WTC11 (cell line): ENCODE data around the gene FHIT. TPM values are rescaled to one million over a fixed set of nuclear protein-coding genes. Genes with fewer than 3 reads are reported as not detected.

Source experiments
- ATAC-seq: fragments of 200-7000 bp; cut with Tn5 transposase; 2 replicates; pipeline ENCODE4 v1.10.0; 2021; ENCODE audit warnings: mild to moderate bottlenecking, moderate library complexity
- CTCF ChIA-PET: fragments of 300-600 bp; sonication (Branson Sonifier 250); formaldehyde crosslinking; loops from one replicate; lab custom pipeline; 2021; ENCODE audit warnings: antibody characterized with exemption; lab: Charles Lee
- POLR2A ChIA-PET: fragments of 350-600 bp; sonication (Branson Sonifier 250); formaldehyde crosslinking; loops from one replicate; lab custom pipeline; 2021; ENCODE audit warnings: antibody characterized with exemption; lab: Charles Lee
- DNase-seq: peaks from one replicate; pipeline ENCODE4 v3.0.0; 2021; ENCODE audit warnings: low spot score
- H3K27ac Mint-ChIP-seq: 2 replicates; pipeline ENCODE4 v1.8.0; 2021; ENCODE audit warnings: mixed read lengths
- H3K27me3 Mint-ChIP-seq: 2 replicates; pipeline ENCODE4 v1.8.0; 2021; ENCODE audit warnings: low read depth, mild to moderate bottlenecking, moderate library complexity, mixed read lengths
- H3K36me3 Mint-ChIP-seq: 2 replicates; pipeline ENCODE4 v1.8.0; 2021; ENCODE audit warnings: mixed read lengths
- H3K4me1 Mint-ChIP-seq: 2 replicates; pipeline ENCODE4 v1.8.0; 2022; ENCODE audit warnings: mixed read lengths
- H3K4me3 Mint-ChIP-seq: 2 replicates; pipeline ENCODE4 v1.8.0; 2021; ENCODE audit warnings: mild to moderate bottlenecking, moderate library complexity, mixed read lengths
- H3K9me3 Mint-ChIP-seq: 2 replicates; pipeline ENCODE4 v1.8.0; 2021; ENCODE audit warnings: mixed read lengths
- GRHL2 ChIP-seq: fragments of 250-450 bp; sonication (Bioruptor Pico); IDR thresholded peaks from 2 replicates; pipeline ENCODE4 v1.8.0; 2022; ENCODE audit warnings: mild to moderate bottlenecking, moderate library complexity; ENCODE audit not compliant: insufficient replicate concordance, severe bottlenecking
- JAZF1 ChIP-seq: fragments of 250-450 bp; sonication (Bioruptor Pico); IDR thresholded peaks from 2 replicates; pipeline ENCODE4 v1.9.0; 2021; ENCODE audit warnings: moderate library complexity, mild to moderate bottlenecking, inconsistent platforms
- MXD4 ChIP-seq: fragments of 250-450 bp; sonication (Bioruptor Pico); IDR thresholded peaks from 2 replicates; pipeline ENCODE4 v1.8.0; 2021; ENCODE audit warnings: mild to moderate bottlenecking, moderate library complexity, borderline replicate concordance
- NFE2L1 ChIP-seq: sonication (generic); formaldehyde crosslinking; IDR thresholded peaks from 2 replicates; pipeline ENCODE4 v1.8.1; 2023; ENCODE audit warnings: missing genetic modification reagents
- NR2C2 ChIP-seq: sonication (generic); formaldehyde crosslinking; IDR thresholded peaks from 2 replicates; pipeline ENCODE4 v1.8.0; 2022; ENCODE audit warnings: mild to moderate bottlenecking, missing genetic modification reagents
- NR3C1 ChIP-seq: sonication (generic); formaldehyde crosslinking; conservative IDR thresholded peaks from 2 replicates; pipeline ENCODE4 v1.8.1; 2023; ENCODE audit warnings: low read depth, mild to moderate bottlenecking, missing genetic modification reagents
- OVOL2 ChIP-seq: fragments of 250-450 bp; sonication (Bioruptor Pico); IDR thresholded peaks from 2 replicates; pipeline ENCODE4 v1.9.0; 2021; ENCODE audit warnings: mild to moderate bottlenecking, borderline replicate concordance
- PRRX2 ChIP-seq: fragments of 250-450 bp; sonication (Bioruptor Pico); IDR thresholded peaks from 2 replicates; pipeline ENCODE4 v1.8.0; 2021; ENCODE audit warnings: mild to moderate bottlenecking
- SMAD3 ChIP-seq: sonication (generic); formaldehyde crosslinking; IDR thresholded peaks from 2 replicates; pipeline ENCODE4 v1.8.0; 2022; ENCODE audit warnings: missing genetic modification reagents, mild to moderate bottlenecking, borderline replicate concordance
- SMAD4 ChIP-seq: sonication (generic); formaldehyde crosslinking; IDR thresholded peaks from 2 replicates; pipeline ENCODE4 v1.8.0; 2022; ENCODE audit warnings: mild to moderate bottlenecking, missing genetic modification reagents
- SP1 ChIP-seq: sonication (generic); formaldehyde crosslinking; conservative IDR thresholded peaks from 2 replicates; pipeline ENCODE4 v1.8.1; 2022; ENCODE audit warnings: missing genetic modification reagents
- ZNF219 ChIP-seq: sonication (generic); formaldehyde crosslinking; IDR thresholded peaks from 2 replicates; pipeline ENCODE4 v1.8.0; 2023; ENCODE audit warnings: missing genetic modification reagents, mild to moderate bottlenecking, borderline replicate concordance
- ZNF317 ChIP-seq: sonication (generic); formaldehyde crosslinking; IDR thresholded peaks from 2 replicates; pipeline ENCODE4 v1.8.1; 2023; ENCODE audit warnings: low read depth, mild to moderate bottlenecking, moderate library complexity, missing genetic modification reagents, borderline replicate concordance
- ZNF396 ChIP-seq: fragments of 250-450 bp; sonication (Bioruptor Pico); IDR thresholded peaks from 2 replicates; pipeline ENCODE4 v1.8.0; 2021; ENCODE audit warnings: mild to moderate bottlenecking, moderate library complexity, borderline replicate concordance
- ZNF671 ChIP-seq: fragments of 250-450 bp; sonication (Bioruptor Pico); IDR thresholded peaks from 2 replicates; pipeline ENCODE4 v1.8.0; 2021; ENCODE audit warnings: mild to moderate bottlenecking
- total RNA-seq: library from RNA; stranded (reverse); gene quantifications from 3 replicates; pipeline ENCODE4 v1.2.3, GENCODE V29; 2021
- TF ChIP-seq, protein P1 (sequence below): sonication (generic); formaldehyde crosslinking; IDR thresholded peaks from 2 replicates; pipeline ENCODE4 v1.8.1; 2022; ENCODE audit warnings: missing genetic modification reagents, borderline replicate concordance
- TF ChIP-seq, protein P2 (sequence below): sonication (generic); formaldehyde crosslinking; IDR thresholded peaks from 2 replicates; pipeline ENCODE4 v1.8.0; 2023; ENCODE audit warnings: missing genetic modification reagents, mild to moderate bottlenecking, borderline replicate concordance
- TF ChIP-seq, protein P3 (sequence below): sonication (generic); formaldehyde crosslinking; IDR thresholded peaks from 2 replicates; pipeline ENCODE4 v1.8.1; 2023; ENCODE audit warnings: mild to moderate bottlenecking, missing genetic modification reagents, borderline replicate concordance
- TF ChIP-seq, protein P4 (sequence below): sonication (generic); formaldehyde crosslinking; IDR thresholded peaks from 2 replicates; pipeline ENCODE4 v1.8.1; 2023; ENCODE audit warnings: mild to moderate bottlenecking, moderate library complexity, missing genetic modification reagents
- TF ChIP-seq, protein P5 (sequence below): sonication (generic); formaldehyde crosslinking; IDR thresholded peaks from 2 replicates; pipeline ENCODE4 v1.8.0; 2022; ENCODE audit warnings: mild to moderate bottlenecking, missing genetic modification reagents

FHIT gene
- total RNA-seq, 1 experiment from 2014 or later = 2.6 TPM

DNA sequence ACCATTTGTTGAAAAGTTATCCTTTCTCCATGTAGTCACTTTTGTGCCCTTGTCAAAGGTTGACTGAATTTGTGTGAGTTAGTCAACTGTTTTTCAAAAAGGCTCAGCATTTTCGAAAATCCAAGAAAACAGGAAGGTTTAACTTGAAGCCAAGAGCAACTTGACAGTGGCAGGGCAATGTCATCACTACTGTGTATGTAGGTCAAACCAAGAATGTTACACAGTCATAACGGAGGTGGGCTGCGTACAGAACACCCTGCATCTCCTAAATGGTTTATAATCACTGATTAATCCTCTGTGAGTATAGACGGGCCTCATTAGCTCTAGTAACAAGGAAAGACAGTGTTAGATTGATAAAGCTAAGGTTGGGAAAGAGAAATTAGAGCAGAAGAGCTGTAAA, 1064.9 kb downstream of the FHIT start (continued):
- TF ChIP-seq, protein P1, sequence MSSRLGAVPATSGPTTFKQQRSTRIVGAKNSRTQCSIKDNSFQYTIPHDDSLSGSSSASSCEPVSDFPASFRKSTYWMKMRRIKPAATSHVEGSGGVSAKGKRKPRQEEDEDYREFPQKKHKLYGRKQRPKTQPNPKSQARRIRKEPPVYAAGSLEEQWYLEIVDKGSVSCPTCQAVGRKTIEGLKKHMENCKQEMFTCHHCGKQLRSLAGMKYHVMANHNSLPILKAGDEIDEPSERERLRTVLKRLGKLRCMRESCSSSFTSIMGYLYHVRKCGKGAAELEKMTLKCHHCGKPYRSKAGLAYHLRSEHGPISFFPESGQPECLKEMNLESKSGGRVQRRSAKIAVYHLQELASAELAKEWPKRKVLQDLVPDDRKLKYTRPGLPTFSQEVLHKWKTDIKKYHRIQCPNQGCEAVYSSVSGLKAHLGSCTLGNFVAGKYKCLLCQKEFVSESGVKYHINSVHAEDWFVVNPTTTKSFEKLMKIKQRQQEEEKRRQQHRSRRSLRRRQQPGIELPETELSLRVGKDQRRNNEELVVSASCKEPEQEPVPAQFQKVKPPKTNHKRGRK (CRISPR knock-in tag) = no peak
- TF ChIP-seq PRRX2 (no peak), ZNF671 (no peak), OVOL2 (no peak), NR3C1 (CRISPR knock-in tag) (no peak), ZNF317 (CRISPR knock-in tag) (no peak), MXD4 (no peak), SP1 (CRISPR knock-in tag) (no peak), SMAD4 (CRISPR knock-in tag) (no peak), GRHL2 (no peak)
- TF ChIP-seq, protein P2, sequence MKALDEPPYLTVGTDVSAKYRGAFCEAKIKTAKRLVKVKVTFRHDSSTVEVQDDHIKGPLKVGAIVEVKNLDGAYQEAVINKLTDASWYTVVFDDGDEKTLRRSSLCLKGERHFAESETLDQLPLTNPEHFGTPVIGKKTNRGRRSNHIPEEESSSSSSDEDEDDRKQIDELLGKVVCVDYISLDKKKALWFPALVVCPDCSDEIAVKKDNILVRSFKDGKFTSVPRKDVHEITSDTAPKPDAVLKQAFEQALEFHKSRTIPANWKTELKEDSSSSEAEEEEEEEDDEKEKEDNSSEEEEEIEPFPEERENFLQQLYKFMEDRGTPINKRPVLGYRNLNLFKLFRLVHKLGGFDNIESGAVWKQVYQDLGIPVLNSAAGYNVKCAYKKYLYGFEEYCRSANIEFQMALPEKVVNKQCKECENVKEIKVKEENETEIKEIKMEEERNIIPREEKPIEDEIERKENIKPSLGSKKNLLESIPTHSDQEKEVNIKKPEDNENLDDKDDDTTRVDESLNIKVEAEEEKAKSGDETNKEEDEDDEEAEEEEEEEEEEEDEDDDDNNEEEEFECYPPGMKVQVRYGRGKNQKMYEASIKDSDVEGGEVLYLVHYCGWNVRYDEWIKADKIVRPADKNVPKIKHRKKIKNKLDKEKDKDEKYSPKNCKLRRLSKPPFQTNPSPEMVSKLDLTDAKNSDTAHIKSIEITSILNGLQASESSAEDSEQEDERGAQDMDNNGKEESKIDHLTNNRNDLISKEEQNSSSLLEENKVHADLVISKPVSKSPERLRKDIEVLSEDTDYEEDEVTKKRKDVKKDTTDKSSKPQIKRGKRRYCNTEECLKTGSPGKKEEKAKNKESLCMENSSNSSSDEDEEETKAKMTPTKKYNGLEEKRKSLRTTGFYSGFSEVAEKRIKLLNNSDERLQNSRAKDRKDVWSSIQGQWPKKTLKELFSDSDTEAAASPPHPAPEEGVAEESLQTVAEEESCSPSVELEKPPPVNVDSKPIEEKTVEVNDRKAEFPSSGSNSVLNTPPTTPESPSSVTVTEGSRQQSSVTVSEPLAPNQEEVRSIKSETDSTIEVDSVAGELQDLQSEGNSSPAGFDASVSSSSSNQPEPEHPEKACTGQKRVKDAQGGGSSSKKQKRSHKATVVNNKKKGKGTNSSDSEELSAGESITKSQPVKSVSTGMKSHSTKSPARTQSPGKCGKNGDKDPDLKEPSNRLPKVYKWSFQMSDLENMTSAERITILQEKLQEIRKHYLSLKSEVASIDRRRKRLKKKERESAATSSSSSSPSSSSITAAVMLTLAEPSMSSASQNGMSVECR (CRISPR knock-in tag) = no peak
- TF ChIP-seq, protein P3, sequence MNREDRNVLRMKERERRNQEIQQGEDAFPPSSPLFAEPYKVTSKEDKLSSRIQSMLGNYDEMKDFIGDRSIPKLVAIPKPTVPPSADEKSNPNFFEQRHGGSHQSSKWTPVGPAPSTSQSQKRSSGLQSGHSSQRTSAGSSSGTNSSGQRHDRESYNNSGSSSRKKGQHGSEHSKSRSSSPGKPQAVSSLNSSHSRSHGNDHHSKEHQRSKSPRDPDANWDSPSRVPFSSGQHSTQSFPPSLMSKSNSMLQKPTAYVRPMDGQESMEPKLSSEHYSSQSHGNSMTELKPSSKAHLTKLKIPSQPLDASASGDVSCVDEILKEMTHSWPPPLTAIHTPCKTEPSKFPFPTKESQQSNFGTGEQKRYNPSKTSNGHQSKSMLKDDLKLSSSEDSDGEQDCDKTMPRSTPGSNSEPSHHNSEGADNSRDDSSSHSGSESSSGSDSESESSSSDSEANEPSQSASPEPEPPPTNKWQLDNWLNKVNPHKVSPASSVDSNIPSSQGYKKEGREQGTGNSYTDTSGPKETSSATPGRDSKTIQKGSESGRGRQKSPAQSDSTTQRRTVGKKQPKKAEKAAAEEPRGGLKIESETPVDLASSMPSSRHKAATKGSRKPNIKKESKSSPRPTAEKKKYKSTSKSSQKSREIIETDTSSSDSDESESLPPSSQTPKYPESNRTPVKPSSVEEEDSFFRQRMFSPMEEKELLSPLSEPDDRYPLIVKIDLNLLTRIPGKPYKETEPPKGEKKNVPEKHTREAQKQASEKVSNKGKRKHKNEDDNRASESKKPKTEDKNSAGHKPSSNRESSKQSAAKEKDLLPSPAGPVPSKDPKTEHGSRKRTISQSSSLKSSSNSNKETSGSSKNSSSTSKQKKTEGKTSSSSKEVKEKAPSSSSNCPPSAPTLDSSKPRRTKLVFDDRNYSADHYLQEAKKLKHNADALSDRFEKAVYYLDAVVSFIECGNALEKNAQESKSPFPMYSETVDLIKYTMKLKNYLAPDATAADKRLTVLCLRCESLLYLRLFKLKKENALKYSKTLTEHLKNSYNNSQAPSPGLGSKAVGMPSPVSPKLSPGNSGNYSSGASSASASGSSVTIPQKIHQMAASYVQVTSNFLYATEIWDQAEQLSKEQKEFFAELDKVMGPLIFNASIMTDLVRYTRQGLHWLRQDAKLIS = no peak

DNA sequence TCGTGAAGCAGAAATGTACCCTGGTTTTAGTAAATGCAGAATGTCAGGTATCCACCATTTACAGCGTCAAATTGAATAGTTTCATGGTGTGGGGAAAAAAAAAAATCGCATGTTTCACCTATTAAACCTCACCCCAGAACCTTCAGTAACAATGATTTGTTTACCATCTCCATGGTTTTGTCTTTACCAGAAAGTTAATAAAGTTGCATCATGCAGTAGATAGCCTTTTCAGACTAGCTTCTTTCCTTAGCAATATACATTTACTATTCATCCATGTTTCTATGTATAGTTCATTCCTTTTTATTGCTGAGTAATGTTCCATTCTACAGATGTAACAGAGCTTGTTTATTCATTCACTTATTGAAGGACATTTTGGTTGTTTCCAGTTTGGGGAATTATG, 1066.1 kb downstream of the FHIT start:
- no peak for ATAC-seq
- DNase-seq = no peak
- H3K4me1 Mint-ChIP-seq = peaks cover 44% of the 10 kb centered on the region
- no peaks in the 10 kb centered on the region for H3K36me3 Mint-ChIP-seq
- H3K27me3 Mint-ChIP-seq = no peaks in the 10 kb centered on the region
- TF ChIP-seq, protein P4, sequence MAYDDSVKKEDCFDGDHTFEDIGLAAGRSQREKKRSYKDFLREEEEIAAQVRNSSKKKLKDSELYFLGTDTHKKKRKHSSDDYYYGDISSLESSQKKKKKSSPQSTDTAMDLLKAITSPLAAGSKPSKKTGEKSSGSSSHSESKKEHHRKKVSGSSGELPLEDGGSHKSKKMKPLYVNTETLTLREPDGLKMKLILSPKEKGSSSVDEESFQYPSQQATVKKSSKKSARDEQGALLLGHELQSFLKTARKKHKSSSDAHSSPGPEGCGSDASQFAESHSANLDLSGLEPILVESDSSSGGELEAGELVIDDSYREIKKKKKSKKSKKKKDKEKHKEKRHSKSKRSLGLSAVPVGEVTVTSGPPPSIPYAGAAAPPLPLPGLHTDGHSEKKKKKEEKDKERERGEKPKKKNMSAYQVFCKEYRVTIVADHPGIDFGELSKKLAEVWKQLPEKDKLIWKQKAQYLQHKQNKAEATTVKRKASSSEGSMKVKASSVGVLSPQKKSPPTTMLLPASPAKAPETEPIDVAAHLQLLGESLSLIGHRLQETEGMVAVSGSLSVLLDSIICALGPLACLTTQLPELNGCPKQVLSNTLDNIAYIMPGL (CRISPR knock-in tag) = no peak
- TF ChIP-seq NFE2L1 (CRISPR knock-in tag) (no peak), JAZF1 (CRISPR knock-in tag) (no peak), NR2C2 (CRISPR knock-in tag) (no peak), ZNF219 (no peak), ZNF396 (CRISPR knock-in tag) (no peak), SMAD3 (no peak)
- TF ChIP-seq, protein P5, sequence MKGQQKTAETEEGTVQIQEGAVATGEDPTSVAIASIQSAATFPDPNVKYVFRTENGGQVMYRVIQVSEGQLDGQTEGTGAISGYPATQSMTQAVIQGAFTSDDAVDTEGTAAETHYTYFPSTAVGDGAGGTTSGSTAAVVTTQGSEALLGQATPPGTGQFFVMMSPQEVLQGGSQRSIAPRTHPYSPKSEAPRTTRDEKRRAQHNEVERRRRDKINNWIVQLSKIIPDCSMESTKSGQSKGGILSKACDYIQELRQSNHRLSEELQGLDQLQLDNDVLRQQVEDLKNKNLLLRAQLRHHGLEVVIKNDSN (CRISPR knock-in tag) = no peak
- H3K9me3 Mint-ChIP-seq = no peaks in the 10 kb centered on the region
- H3K4me3 Mint-ChIP-seq = no peak overlapping the region
- POLR2A ChIA-PET = no interaction called here
- CTCF ChIA-PET = no interaction called here
- H3K27ac Mint-ChIP-seq = no peak overlapping the region
